Urinary bladder (tissue), 4 donors: ENCODE measurements around the gene SOD1. TPM values are rescaled to one million over a fixed set of nuclear protein-coding genes. Genes with fewer than 3 reads are reported as not detected.
"Not testable (repeated sequence)": the region's sequence is repeated elsewhere in the genome, so short reads cannot be mapped to it uniquely, and the experiment has no call there.

Experiments
- DNase-seq: peaks from one replicate; pipeline ENCODE4 v3.0.0-alpha.2; 2015; ENCODE audit errors: extremely low spot score
- H3K27ac ChIP-seq: one replicate; pipeline ENCODE4 v1.5.1; 2013; ENCODE audit warnings: low read depth, mild to moderate bottlenecking, moderate library complexity
- H3K36me3 ChIP-seq: one replicate; pipeline ENCODE4 v1.6.1; 2013; ENCODE audit warnings: mild to moderate bottlenecking, moderate library complexity; ENCODE audit not compliant: insufficient read depth
- H3K4me1 ChIP-seq: one replicate; pipeline ENCODE4 v1.6.1; 2013; ENCODE audit warnings: mild to moderate bottlenecking, moderate library complexity; ENCODE audit not compliant: insufficient read depth
- H3K4me3 ChIP-seq: one replicate; pipeline ENCODE4 v1.5.1; 2013; ENCODE audit warnings: low read depth, low read length
- WGBS: extraction: QIAGEN DNeasy Blood & Tissue Kit; methylation state at CpG from one replicate; pipeline ENCODE4 v1.1.7; 2013; 5-methylcytosine and 5-hydroxymethylcytosine counted together
- polyA plus RNA-seq: library from polyadenylated mRNA; stranded (reverse); fragments of 200-250 nt; gene quantifications from one replicate; pipeline ENCODE4 v1.2.3, GENCODE V29; 2013
- total RNA-seq: library from RNA; depleted of rRNA; stranded (reverse); fragments of >200 nt; gene quantifications from one replicate; pipeline ENCODE4 v1.2.3, GENCODE V29; 2014
- donor health status: healthy with polysubstance abuse.
- donor health status: healthy.

The SOD1 gene
- total and polyA plus RNA-seq, 2 donors, result 97.7 to 356 TPM

DNA sequence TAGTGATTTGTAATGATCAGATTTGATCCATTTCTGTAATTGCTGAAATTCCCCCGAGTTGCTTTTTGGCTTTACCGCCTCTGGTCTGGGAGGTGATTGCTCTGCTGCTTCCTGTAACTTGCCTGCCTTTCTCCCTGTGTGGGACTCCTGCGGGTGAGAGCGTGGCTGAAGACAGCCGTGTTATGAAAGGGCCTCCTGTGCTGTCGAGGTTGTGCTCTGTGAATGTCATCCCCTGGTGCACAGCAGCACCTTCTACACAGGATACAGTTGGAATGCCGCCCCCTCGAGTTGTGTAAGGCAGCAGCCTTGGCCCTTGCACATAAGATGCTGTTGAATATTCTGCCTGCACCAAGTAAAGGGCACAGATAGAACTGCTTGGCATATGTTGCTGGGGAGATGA lies 5.9 kb downstream of the SOD1 start:
- no peak overlapping the region for H3K27ac ChIP-seq
- 76% methylated on average over 8 of the region's 8 CpGs for WGBS
- H3K36me3 ChIP-seq, result peaks cover 2% of the 10 kb centered on the region
- no peak for DNase-seq
- H3K4me1 ChIP-seq, result peaks cover 1% of the 10 kb centered on the region
- H3K4me3 ChIP-seq, result no peak overlapping the region

DNA sequence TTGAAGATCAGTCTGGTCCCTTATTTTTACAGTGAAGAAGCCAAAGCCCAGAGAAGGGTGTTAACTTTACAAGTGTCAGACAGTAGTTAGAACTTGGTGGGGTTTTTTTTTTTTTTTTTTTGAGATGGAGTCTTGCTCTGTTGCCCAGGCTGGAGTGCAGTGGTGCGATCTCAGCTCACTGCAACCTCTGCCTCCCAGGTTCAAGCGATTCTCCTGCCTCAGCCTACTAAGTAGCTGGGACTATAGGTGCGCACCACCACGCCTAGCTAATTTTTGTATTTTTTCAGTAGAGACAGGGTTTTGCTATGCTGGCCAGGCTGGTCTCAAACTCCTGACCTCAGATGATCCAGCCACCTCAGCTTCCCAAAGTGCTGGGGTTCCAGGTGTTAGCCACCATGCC lies 6.4 kb downstream of the SOD1 start:
- H3K27ac ChIP-seq, DNase-seq: not testable (repeated sequence)

DNA sequence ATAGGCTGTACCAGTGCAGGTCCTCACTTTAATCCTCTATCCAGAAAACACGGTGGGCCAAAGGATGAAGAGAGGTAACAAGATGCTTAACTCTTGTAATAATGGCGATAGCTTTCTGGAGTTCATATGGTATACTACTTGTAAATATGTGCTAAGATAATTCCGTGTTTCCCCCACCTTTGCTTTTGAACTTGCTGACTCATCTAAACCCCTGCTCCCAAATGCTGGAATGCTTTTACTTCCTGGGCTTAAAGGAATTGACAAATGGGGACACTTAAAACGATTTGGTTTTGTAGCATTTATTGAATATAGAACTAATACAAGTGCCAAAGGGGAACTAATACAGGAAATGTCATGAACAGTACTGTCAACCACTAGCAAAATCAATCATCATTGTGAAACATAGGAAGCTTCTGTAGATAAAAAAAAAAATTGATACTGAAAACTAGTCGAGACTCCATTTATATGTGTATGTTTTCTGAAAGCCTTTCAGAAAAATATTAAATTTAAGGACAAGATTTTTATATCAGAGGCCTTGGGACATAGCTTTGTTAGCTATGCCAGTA lies 7.0 kb downstream of the SOD1 start:
- Histone ChIP-seq H3K4me1 (peaks cover 1% of the 10 kb centered on the region), H3K27ac (no peak overlapping the region), H3K36me3 (peaks cover 2% of the 10 kb centered on the region), H3K4me3 (no peak overlapping the region)
- no peak for DNase-seq
- 71% methylated on average over 5 of the region's 5 CpGs for WGBS

More for the DNA sequence above, 6.4 kb downstream of the SOD1 start:
- not testable (repeated sequence) for H3K4me1 ChIP-seq, H3K36me3 ChIP-seq, H3K4me3 ChIP-seq
- over 99% methylated on average over 4 of the region's 4 CpGs for WGBS

DNA sequence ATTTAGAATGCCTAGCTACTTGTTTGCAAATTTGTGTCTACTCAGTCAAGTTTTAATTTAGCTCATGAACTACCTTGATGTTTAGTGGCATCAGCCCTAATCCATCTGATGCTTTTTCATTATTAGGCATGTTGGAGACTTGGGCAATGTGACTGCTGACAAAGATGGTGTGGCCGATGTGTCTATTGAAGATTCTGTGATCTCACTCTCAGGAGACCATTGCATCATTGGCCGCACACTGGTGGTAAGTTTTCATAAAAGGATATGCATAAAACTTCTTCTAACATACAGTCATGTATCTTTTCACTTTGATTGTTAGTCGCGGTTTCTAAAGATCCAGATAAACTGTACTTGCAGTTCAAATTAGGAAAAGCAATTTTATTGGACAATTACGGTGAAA lies 7.6 kb downstream of the SOD1 start:
- no peak for DNase-seq
- 86% methylated on average over 5 of the region's 5 CpGs for WGBS
- no peak overlapping the region for H3K27ac ChIP-seq
- H3K4me3 ChIP-seq, result no peak overlapping the region
- H3K36me3 ChIP-seq, result peaks cover 4% of the 10 kb centered on the region
- peaks cover 1% of the 10 kb centered on the region for H3K4me1 ChIP-seq

DNA sequence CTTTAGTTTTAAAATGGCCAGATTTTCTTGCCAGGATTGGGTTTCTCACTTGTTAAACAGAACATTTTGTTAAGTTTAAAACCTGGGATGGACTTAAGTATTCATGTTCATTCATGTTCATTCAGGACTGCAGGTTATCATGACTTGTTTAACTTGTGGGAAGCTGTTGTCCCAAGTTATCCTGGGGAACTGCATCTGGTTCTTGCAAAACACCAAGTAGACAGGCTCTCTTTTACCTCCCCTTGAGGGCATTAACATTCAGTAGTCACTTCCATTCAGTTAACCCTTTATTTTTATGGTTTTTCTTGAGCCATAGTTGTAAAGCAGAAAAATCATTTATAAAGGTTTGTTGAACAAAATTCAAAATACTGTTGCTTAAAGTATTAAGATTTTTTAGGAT lies 8.1 kb downstream of the SOD1 start:
- no peak for DNase-seq
- Histone ChIP-seq H3K4me3 (no peak overlapping the region), H3K36me3 (peaks cover 4% of the 10 kb centered on the region), H3K4me1 (peaks cover 1% of the 10 kb centered on the region), H3K27ac (no peak overlapping the region)

DNA sequence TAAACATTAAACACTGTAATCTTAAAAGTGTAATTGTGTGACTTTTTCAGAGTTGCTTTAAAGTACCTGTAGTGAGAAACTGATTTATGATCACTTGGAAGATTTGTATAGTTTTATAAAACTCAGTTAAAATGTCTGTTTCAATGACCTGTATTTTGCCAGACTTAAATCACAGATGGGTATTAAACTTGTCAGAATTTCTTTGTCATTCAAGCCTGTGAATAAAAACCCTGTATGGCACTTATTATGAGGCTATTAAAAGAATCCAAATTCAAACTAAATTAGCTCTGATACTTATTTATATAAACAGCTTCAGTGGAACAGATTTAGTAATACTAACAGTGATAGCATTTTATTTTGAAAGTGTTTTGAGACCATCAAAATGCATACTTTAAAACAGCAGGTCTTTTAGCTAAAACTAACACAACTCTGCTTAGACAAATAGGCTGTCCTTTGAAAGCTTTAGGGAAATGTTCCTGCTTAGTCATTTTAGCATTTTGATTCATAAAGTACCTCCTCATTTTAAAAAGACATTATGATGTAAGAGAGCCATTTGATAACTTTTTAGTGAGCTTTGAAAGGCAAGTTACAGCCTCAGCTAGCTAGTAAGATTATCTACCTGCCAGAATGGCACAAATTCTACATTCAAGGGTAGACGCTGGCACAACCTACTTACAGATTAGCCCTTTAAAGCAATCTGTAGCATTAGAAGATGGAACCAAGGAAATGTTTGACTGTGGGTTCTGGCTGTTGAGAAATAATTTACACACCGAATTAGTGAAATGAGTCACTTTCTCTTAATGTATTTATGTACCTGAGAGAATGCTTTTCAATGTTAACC lies 9.4 kb downstream of the SOD1 start:
- WGBS, result 82% methylated on average over 2 of the region's 2 CpGs
- H3K4me3 ChIP-seq, result no peak overlapping the region
- peaks cover 4% of the 10 kb centered on the region for H3K36me3 ChIP-seq
- no peaks in the 10 kb centered on the region for H3K4me1 ChIP-seq
- DNase-seq, result no peak
- no peak overlapping the region for H3K27ac ChIP-seq

DNA sequence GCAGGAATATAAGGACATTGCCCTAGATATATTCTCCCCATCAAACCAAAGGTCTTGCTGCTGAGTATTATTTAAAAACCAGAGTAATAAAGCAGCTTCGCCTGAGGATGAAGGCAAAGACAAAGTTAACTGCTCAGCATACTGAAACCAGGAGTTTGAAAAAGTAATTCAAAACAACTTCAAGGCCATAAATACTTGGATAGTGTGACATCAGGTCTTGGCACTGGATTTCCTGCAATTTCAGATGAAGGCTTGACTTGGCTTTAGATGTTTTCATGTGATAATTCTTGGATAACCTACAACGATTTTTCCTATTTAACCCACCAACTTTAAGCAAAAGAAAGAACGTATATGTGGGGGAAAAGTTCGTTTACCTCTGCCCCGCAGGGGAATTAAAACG lies 10.6 kb downstream of the SOD1 start:
- Histone ChIP-seq H3K4me3 (no peak overlapping the region), H3K36me3 (peaks cover 4% of the 10 kb centered on the region), H3K27ac (no peak overlapping the region), H3K4me1 (no peaks in the 10 kb centered on the region)
- WGBS, result 40% methylated on average over 6 of the region's 6 CpGs
- DNase-seq, result no peak

DNA sequence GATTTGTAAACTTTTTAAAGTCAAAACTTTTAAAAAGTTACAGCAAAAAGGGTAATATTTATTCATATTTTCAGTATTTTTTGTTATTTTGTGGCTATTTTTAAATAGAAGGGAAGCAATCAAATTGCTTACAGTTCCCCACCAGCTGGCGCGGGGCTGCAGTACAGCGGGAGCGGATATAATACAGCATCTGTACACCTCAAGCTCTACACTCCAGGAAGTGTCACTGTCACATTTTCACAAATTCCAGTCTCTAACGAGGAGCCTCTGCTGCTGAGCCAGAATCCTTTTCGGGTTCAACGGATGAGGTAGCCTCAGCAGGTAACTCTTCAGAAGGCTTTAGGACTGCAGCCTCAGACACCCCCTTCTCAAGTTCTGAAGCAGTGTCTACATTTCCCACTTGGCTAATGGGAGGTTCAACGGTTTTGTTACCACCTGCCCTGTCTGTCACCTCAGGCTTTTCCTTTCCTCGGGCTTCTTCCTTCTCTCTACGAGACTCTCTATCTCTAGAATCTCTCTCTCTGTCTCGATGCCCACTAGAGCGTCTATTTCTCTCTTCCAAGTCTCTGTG lies 11.7 kb downstream of the SOD1 start:
- Histone ChIP-seq H3K36me3 (peaks cover 4% of the 10 kb centered on the region), H3K4me1 (no peaks in the 10 kb centered on the region), H3K27ac (no peak overlapping the region), H3K4me3 (no peak overlapping the region)
- DNase-seq, result no peak
- 86% methylated on average over 12 of the region's 12 CpGs for WGBS

DNA sequence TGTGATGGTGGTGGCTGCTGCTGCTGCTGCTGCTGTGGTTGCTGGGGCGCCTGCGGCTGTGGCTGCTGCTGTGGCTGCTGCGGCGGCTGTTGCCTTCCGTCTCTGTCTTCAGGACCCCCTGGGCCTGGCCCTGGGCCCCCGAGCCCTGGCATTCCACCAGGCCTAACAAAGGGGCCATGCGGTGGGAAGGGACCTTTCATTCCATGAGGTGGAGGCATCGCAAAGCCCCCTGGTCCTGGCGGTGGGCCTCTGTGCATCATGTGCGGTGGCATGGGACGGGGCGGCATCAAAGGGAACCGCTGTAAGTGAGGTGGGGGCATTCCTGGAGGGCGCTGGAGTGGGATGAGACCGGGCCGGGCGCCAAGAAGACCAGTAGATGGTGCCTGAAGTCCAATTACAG lies 12.4 kb downstream of the SOD1 start:
- Histone ChIP-seq H3K4me1 (no peaks in the 10 kb centered on the region), H3K27ac (no peak overlapping the region), H3K4me3 (no peak overlapping the region), H3K36me3 (peaks cover 4% of the 10 kb centered on the region)
- no peak for DNase-seq
- WGBS, result 91% methylated on average over 17 of the region's 17 CpGs

DNA sequence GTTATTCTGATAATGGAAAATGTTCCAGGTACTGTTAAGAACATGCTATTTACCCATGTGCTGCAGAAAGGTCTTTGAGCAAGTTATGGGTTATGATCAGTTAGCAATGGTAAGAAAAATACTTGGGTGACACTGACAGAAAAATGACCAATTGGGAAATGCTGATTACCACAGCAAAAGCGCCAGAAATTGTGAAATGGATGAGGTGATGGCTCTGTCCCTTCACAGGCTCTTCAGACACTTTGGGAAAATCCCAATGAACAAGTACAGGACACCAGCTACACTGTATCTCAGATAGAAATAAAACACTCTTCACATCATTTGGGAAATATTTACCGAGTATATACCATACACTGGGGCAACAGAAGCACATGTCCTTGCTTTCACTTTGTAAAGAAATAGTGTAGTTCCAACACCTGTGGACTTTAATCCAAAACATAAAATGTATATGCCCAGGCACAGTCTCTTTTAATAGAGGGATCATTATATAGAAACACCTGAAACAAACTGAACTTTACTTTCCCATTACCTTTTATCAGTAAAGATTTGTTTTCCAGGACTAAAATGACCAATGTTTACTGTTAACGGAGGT lies 13.9 kb downstream of the SOD1 start:
- Histone ChIP-seq H3K4me1 (no peaks in the 10 kb centered on the region), H3K27ac (no peak overlapping the region), H3K36me3 (peaks cover 2% of the 10 kb centered on the region), H3K4me3 (no peak overlapping the region)
- DNase-seq, result no peak
- WGBS, result 92% methylated on average over 3 of the region's 3 CpGs

DNA sequence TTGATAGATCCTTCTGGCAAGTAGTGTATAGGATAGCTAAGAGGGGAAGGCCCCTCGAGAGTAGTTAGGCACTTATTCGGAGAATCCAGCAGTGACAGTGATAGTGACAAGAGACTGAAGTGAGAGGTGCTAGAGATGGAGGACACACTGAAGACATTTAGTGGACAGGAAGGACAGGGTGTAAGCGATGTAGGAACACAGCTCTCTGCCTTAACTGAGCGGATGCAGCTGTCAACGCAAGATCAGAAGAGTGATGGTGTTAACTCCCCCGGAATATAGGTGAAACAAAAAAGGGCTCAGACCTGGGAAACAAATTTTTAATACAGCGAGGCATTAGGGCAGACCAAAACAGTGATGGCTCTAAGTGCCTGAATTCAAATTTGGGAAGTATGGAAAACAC lies 15.8 kb downstream of the SOD1 start:
- Histone ChIP-seq H3K27ac (no peak overlapping the region), H3K36me3 (peaks cover 4% of the 10 kb centered on the region), H3K4me1 (no peaks in the 10 kb centered on the region), H3K4me3 (no peak overlapping the region)
- no peak for DNase-seq
- WGBS, result 69% methylated on average over 7 of the region's 7 CpGs

DNA sequence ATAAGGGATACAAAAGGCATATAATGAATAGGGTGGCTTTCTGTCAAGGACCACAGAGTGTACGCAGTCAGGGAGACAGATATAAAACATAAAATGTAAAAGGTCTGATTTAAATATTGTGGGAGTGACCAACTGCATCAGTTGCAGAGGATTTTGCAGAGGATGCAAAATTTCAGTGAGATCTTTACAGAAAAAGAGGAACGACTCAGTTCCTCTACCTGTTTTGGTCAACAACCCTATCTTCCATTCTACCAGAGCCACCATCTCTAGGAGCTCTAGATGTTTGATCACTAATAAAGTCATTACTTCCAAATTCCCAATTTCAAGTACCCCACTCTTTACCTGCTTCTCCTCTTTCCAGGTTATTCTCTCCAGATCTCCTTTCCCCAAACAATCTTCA lies 16.5 kb downstream of the SOD1 start:
- peaks cover 4% of the 10 kb centered on the region for H3K36me3 ChIP-seq
- no peak for DNase-seq
- no peak overlapping the region for H3K27ac ChIP-seq
- no peak overlapping the region for H3K4me3 ChIP-seq
- 94% methylated on average over 2 of the region's 2 CpGs for whole genome bisulfite sequencing
- no peaks in the 10 kb centered on the region for H3K4me1 ChIP-seq

DNA sequence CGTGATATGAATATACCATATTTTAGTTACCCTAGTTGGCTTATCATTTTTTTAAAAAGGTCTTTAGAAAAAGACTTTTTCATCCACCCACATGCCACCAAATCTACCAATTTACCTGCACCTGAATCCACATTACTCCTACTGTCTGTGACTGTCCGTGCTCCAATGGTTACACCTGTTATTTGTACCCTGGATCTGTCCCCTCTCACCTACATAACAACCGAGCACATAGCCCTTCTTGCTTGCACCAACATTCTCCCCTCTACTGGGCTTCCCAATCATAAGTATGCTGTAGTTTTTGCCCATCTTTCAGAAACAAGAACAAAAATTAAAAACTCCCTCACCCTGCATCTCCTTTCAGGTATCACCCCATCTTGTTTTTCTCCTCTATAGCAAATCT lies 17.6 kb downstream of the SOD1 start:
- WGBS, result 96% methylated on average over 3 of the region's 3 CpGs
- no peak for DNase-seq
- H3K4me3 ChIP-seq, result no peak overlapping the region
- H3K27ac ChIP-seq, result no peak overlapping the region
- H3K36me3 ChIP-seq, result peaks cover 2% of the 10 kb centered on the region
- no peaks in the 10 kb centered on the region for H3K4me1 ChIP-seq

DNA sequence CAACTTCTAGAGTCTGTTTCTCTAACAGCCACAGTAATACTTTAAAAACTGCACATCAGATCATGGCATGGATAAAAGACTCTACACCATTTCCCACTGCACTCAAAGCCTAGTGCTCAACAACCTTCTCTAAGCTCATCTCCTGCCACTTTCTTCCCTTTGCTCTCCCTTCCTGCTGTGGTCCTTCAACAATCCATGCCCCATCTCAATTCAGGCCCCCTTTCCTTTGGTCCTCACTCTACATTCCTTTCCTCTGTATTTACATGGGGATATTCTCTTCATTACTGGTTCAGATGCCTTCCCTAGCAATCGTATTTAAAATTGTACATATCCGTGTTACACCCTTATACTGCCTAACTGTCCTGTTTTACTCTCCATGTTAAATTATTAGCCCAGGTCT lies 19.0 kb downstream of the SOD1 start:
- Histone ChIP-seq H3K4me3 (no peak overlapping the region), H3K36me3 (peaks cover 2% of the 10 kb centered on the region), H3K27ac (no peak overlapping the region), H3K4me1 (no peaks in the 10 kb centered on the region)
- WGBS, result 94% methylated on average over 2 of the region's 2 CpGs
- DNase-seq, result no peak
